Measurements from ENCODE around the gene SULF2. TPM values are rescaled to one million over a fixed set of nuclear protein-coding genes. Genes with fewer than 3 reads are reported as not detected.

SULF2 gene
- total and polyA plus RNA-seq, 2 of the 13 experiments (the other 11 are each of a cell fraction or from before 2014, with no cell fraction given), result 7.2 to 50.9 TPM

GRCh38 chr20:47785854-47786764 is 828 bp upstream of the SULF2 start (continued):
- TF ChIP-seq KDM6A (CRISPR knock-in tag; IDR thresholded peaks at IDR 0.05; ENCODE audit: low read depth) (no peak), ZNF607 (CRISPR knock-in tag; IDR thresholded peaks at IDR 0.05; ENCODE audit: borderline replicate concordance) (0 out of 2 replicates have a peak, but pooled peaks have one; percentile 27), SIX4 (CRISPR knock-in tag; IDR thresholded peaks at IDR 0.05) (no peak), ZNF12 (CRISPR knock-in tag; IDR thresholded peaks at IDR 0.05) (0 out of 2 replicates have a peak, but pooled peaks have one; percentile 60), ZNF703 (CRISPR knock-in tag; IDR thresholded peaks at IDR 0.05; ENCODE audit: borderline replicate concordance) (no peak), CC2D1A (CRISPR knock-in tag; IDR thresholded peaks at IDR 0.05) (no peak), SOX6 (IDR thresholded peaks at IDR 0.05) (no peak), SOX6 (CRISPR knock-in tag; IDR thresholded peaks at IDR 0.05) (peak; percentile 49), PHF8 (CRISPR knock-in tag; IDR thresholded peaks at IDR 0.05) (peak; percentile 60), CBX2 (IDR thresholded peaks at IDR 0.05; ENCODE audit: low read depth, low read length) (0 out of 2 replicates have a peak, but pooled peaks have one; percentile 16), CBX2 (CRISPR knock-in tag; IDR thresholded peaks at IDR 0.05; ENCODE audit: low read depth) (no peak), RBFOX2 (IDR thresholded peaks at IDR 0.05; ENCODE audit: low read depth, low read length) (peak; percentile 53; the same call in 1 of the 2 replicates), ZNF367 (CRISPR knock-in tag; IDR thresholded peaks at IDR 0.05; ENCODE audit: borderline replicate concordance) (no peak), ZNF207 (IDR thresholded peaks at IDR 0.05; ENCODE audit: borderline replicate concordance) (no peak), ZNF407 (CRISPR knock-in tag; IDR thresholded peaks at IDR 0.05; ENCODE audit: not compliant biosample characterization) (peak; percentile 82), POLR2AphosphoS5 (IDR thresholded peaks at IDR 0.05; ENCODE audit: low read depth, low read length) (no peak), ZNF687 (CRISPR knock-in tag; IDR thresholded peaks at IDR 0.05) (peak; percentile 75), FOXA3 (CRISPR knock-in tag; IDR thresholded peaks at IDR 0.05) (peak; percentile 31; the same call in 1 of the 2 replicates)

Data from HepG2 (cell line).